HL-60 (cell line): ENCODE results near the gene SLC22A2.

ENCODE experiments used
- DNase-seq, 2 experiments: peaks; one replicate each; pipeline ENCODE4 v3.0.0-alpha.2; 2010 to 2020; ENCODE audit warnings: low read depth in 1 of 2, low spot score in 1 of 2
- H3K27ac ChIP-seq: fragments of 250-450 bp; sonication (Bioruptor Pico); replicated peaks from 2 replicates; pipeline ENCODE4 v1.5.1; 2020; ENCODE audit warnings: mild to moderate bottlenecking, moderate library complexity
- H3K27me3 ChIP-seq: fragments of 250-450 bp; sonication (Bioruptor Pico); 2 replicates; pipeline ENCODE4 v1.5.1; 2021; ENCODE audit warnings: mild to moderate bottlenecking, moderate library complexity; ENCODE audit not compliant: insufficient read depth, poor library complexity, severe bottlenecking
- H3K4me3 ChIP-seq: replicated peaks from 2 replicates; pipeline ENCODE4 v1.5.1; 2011; ENCODE audit warnings: mild to moderate bottlenecking, control low read depth, low read length; ENCODE audit not compliant: insufficient read depth
- GABPA ChIP-seq: IDR thresholded peaks from 2 replicates; pipeline ENCODE4 v1.6.1; 2012; ENCODE audit warnings: low read depth
- POLR2AphosphoS5 ChIP-seq: IDR thresholded peaks from 2 replicates; pipeline ENCODE4 v1.6.1; 2012; ENCODE audit warnings: low read depth
- SPI1 ChIP-seq: IDR thresholded peaks from 2 replicates; pipeline ENCODE4 v1.6.1; 2012; ENCODE audit warnings: low read depth, mild to moderate bottlenecking, borderline replicate concordance
- TF ChIP-seq, protein P1 (sequence below): IDR thresholded peaks from one replicate; pipeline ENCODE4 v1.5.1; 2011; ENCODE audit warnings: low read length, control low read depth, inconsistent platforms; ENCODE audit not compliant: insufficient read depth
- TF ChIP-seq, protein P2 (sequence below): IDR thresholded peaks from 2 replicates; pipeline ENCODE4 v1.6.1; 2012; ENCODE audit warnings: low read depth; ENCODE audit not compliant: insufficient replicate concordance

SLC22A2 gene

DNA sequence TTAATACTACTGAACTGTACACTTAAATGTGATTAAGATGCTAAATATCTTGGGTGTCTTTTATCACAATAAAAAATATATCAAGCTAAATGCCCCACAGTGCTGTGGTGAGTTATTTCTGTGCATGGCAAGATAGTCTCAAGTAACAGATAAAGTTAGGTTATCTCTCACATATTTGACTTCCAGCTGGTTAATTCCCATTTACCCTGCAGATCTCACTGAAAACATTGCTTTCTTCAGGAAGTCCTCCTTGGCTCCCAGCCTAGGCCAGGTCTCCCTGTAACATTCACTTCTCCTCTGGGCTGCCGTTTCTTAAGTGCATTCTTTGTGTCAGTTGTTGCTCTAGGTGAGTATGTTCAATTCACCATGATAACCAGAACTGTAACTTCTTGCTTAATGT lies 77.9 kb downstream of the SLC22A2 start:
- no peak for DNase-seq
- H3K27me3 ChIP-seq, result no peaks in the 10 kb centered on the region
- TF ChIP-seq, protein P1, sequence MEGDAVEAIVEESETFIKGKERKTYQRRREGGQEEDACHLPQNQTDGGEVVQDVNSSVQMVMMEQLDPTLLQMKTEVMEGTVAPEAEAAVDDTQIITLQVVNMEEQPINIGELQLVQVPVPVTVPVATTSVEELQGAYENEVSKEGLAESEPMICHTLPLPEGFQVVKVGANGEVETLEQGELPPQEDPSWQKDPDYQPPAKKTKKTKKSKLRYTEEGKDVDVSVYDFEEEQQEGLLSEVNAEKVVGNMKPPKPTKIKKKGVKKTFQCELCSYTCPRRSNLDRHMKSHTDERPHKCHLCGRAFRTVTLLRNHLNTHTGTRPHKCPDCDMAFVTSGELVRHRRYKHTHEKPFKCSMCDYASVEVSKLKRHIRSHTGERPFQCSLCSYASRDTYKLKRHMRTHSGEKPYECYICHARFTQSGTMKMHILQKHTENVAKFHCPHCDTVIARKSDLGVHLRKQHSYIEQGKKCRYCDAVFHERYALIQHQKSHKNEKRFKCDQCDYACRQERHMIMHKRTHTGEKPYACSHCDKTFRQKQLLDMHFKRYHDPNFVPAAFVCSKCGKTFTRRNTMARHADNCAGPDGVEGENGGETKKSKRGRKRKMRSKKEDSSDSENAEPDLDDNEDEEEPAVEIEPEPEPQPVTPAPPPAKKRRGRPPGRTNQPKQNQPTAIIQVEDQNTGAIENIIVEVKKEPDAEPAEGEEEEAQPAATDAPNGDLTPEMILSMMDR, result no peak
- TF ChIP-seq SPI1 (no peak), GABPA (no peak), POLR2AphosphoS5 (no peak)
- TF ChIP-seq, protein P2, sequence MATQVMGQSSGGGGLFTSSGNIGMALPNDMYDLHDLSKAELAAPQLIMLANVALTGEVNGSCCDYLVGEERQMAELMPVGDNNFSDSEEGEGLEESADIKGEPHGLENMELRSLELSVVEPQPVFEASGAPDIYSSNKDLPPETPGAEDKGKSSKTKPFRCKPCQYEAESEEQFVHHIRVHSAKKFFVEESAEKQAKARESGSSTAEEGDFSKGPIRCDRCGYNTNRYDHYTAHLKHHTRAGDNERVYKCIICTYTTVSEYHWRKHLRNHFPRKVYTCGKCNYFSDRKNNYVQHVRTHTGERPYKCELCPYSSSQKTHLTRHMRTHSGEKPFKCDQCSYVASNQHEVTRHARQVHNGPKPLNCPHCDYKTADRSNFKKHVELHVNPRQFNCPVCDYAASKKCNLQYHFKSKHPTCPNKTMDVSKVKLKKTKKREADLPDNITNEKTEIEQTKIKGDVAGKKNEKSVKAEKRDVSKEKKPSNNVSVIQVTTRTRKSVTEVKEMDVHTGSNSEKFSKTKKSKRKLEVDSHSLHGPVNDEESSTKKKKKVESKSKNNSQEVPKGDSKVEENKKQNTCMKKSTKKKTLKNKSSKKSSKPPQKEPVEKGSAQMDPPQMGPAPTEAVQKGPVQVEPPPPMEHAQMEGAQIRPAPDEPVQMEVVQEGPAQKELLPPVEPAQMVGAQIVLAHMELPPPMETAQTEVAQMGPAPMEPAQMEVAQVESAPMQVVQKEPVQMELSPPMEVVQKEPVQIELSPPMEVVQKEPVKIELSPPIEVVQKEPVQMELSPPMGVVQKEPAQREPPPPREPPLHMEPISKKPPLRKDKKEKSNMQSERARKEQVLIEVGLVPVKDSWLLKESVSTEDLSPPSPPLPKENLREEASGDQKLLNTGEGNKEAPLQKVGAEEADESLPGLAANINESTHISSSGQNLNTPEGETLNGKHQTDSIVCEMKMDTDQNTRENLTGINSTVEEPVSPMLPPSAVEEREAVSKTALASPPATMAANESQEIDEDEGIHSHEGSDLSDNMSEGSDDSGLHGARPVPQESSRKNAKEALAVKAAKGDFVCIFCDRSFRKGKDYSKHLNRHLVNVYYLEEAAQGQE, result no peak
- H3K27ac ChIP-seq, result no peak overlapping the region
- no peak overlapping the region for H3K4me3 ChIP-seq

DNA sequence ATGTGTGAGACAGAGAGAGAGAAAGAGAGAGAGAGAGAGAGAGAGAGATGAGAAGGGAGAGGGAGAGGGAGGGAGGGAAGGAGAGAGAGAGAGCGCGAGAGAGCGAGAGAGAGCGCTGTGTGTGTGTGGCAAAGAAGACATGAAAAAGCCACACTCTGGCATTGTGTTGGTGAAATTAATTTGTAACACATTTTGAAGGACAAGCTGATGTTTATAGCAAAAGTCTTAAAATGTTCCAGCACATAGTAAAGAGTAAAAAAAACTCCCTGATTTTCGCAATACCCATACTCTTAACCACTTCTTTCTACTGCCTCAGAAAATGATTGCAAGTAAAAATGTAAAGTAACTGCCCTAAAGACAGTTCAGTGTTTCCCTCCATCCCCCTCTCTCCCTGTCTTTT lies 80.3 kb downstream of the SLC22A2 start:
- no peak overlapping the region for H3K4me3 ChIP-seq
- TF ChIP-seq GABPA (no peak), SPI1 (no peak), POLR2AphosphoS5 (no peak)
- TF ChIP-seq, protein P2, result no peak
- TF ChIP-seq, protein P1, result no peak

DNA sequence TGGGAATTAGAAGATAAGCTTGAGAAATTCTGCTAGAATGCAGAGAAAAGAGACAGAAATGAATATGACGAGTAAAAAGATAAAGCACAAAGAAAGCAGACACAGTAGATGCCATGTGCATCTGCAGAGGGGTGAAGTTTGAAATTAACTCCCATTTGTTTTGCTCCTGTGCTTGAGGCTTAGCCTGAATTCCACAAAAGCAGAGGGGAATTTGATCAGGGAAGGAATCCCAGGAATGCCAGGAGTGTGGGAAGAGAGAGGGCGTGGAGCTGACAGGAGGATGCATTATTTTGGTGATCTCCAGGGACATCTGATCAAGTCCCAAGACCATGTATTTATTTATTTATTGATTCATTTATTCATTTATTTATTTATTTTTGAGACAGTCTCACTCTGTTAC lies 81.4 kb downstream of the SLC22A2 start:
- Histone ChIP-seq H3K27me3 (no peaks in the 10 kb centered on the region), H3K27ac (no peak overlapping the region), H3K4me3 (no peak overlapping the region)
- no peak for DNase-seq
- TF ChIP-seq, protein P2, result no peak
- no peak for TF ChIP-seq GABPA
- no peak for TF ChIP-seq POLR2AphosphoS5
- TF ChIP-seq, protein P1, result no peak
- TF ChIP-seq SPI1, result no peak

More for the DNA sequence above, 80.3 kb downstream of the SLC22A2 start:
- Histone ChIP-seq H3K27ac (no peak overlapping the region), H3K27me3 (no peaks in the 10 kb centered on the region)
- DNase-seq, result no peak
